ENCODE results near the gene CNTNAP2.

GRCh38 chr7:146670532-146670931 lies 553.9 kb downstream of the CNTNAP2 start:
- TF ChIP-seq CTCF (conservative IDR thresholded peaks at IDR 0.05) (no peak), ZFX (IDR thresholded peaks at IDR 0.05) (no peak)

All from C4-2B (cell line).